SK-N-SH (cell line): ENCODE measurements around the gene ANKRD33B.

ENCODE experiments used
- EP300 ChIP-seq, 2 experiments: IDR thresholded peaks; 2 replicates each; pipeline versions ENCODE4 v1.4.0 to v1.6.1; 2012; ENCODE audit warnings: borderline replicate concordance in 1 of 2, low read depth in 1 of 2, low read length in 1 of 2
- GABPA ChIP-seq: IDR thresholded peaks from 2 replicates; pipeline ENCODE4 v1.4.0; 2012; ENCODE audit warnings: low read depth, mild to moderate bottlenecking
- GATA2 ChIP-seq: sonication (generic); formaldehyde crosslinking; IDR thresholded peaks from 2 replicates; pipeline ENCODE4 v1.5.0; 2020; ENCODE audit warnings: mild to moderate bottlenecking, missing genetic modification reagents
- POLR2AphosphoS5 ChIP-seq: IDR thresholded peaks from 2 replicates; pipeline ENCODE4 v1.6.1; 2012; ENCODE audit warnings: low read depth, low read length
- RCOR1 ChIP-seq: fragments of 150-350 bp; IDR thresholded peaks from 2 replicates; pipeline ENCODE4 v1.6.1; 2017; ENCODE audit warnings: antibody characterized with exemption, low read length
- SMC3 ChIP-seq: IDR thresholded peaks from 2 replicates; pipeline ENCODE4 v1.6.1; 2012; ENCODE audit warnings: low read depth, low read length, improper control_type of control experiment
- TCF12 ChIP-seq: IDR thresholded peaks from 2 replicates; pipeline ENCODE4 v1.4.0; 2012
- TF ChIP-seq, protein P1 (sequence below): fragments of 150-350 bp; IDR thresholded peaks from 2 replicates; pipeline ENCODE4 v1.6.1; 2017; ENCODE audit warnings: antibody characterized with exemption, low read length, low read depth, borderline replicate concordance
- TF ChIP-seq, protein P2 (sequence below): fragments of 200-600 bp; sonication (generic); IDR thresholded peaks from 2 replicates; pipeline ENCODE4 v1.6.1; 2017; ENCODE audit warnings: antibody characterized with exemption, mild to moderate bottlenecking, moderate library complexity
- TF ChIP-seq, protein P3 (sequence below): IDR thresholded peaks from 2 replicates; pipeline ENCODE4 v1.4.0; 2012; ENCODE audit warnings: low read depth, borderline replicate concordance
- TF ChIP-seq, protein P4 (sequence below): IDR thresholded peaks from 2 replicates; pipeline ENCODE4 v1.4.0; 2012; ENCODE audit warnings: low read depth
- TF ChIP-seq, protein P5 (sequence below): IDR thresholded peaks from 2 replicates; pipeline ENCODE4 v1.6.1; 2012; ENCODE audit warnings: mild to moderate bottlenecking, low read depth, low read length, moderate library complexity

DNA sequence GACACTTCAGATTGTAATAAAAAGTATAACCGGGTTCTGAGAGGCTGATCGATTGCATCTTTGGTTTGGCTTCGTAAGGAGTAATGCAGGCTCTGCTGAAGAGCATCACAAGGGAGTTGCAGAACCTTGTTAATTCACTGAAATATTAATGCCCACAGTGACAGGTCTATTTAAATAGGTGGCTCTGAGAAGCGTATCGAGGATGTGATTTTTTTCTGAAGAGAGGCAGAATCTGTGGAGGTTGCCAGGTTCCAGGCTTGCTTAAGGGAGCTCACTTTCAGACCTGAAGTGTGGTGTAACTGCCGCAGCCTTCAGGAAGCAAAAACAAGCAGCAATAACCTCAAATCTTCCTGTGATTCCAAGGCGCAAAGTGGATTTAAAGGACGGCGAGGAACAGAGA lies 80.3 kb downstream of the ANKRD33B start:
- TF ChIP-seq, protein P1, sequence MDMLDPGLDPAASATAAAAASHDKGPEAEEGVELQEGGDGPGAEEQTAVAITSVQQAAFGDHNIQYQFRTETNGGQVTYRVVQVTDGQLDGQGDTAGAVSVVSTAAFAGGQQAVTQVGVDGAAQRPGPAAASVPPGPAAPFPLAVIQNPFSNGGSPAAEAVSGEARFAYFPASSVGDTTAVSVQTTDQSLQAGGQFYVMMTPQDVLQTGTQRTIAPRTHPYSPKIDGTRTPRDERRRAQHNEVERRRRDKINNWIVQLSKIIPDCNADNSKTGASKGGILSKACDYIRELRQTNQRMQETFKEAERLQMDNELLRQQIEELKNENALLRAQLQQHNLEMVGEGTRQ: no peak
- TF ChIP-seq SMC3 (no peak), EP300 (IDR thresholded peaks at IDR 0.05; ENCODE audit: borderline replicate concordance in 1 of 2, low read depth in 1 of 2, low read length in 1 of 2) (no peak), GABPA (no peak), POLR2AphosphoS5 (no peak), TCF12 (no peak), GATA2 (CRISPR knock-in tag) (no peak), RCOR1 (no peak)
- TF ChIP-seq, protein P2, sequence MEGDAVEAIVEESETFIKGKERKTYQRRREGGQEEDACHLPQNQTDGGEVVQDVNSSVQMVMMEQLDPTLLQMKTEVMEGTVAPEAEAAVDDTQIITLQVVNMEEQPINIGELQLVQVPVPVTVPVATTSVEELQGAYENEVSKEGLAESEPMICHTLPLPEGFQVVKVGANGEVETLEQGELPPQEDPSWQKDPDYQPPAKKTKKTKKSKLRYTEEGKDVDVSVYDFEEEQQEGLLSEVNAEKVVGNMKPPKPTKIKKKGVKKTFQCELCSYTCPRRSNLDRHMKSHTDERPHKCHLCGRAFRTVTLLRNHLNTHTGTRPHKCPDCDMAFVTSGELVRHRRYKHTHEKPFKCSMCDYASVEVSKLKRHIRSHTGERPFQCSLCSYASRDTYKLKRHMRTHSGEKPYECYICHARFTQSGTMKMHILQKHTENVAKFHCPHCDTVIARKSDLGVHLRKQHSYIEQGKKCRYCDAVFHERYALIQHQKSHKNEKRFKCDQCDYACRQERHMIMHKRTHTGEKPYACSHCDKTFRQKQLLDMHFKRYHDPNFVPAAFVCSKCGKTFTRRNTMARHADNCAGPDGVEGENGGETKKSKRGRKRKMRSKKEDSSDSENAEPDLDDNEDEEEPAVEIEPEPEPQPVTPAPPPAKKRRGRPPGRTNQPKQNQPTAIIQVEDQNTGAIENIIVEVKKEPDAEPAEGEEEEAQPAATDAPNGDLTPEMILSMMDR: no peak
- TF ChIP-seq, protein P3, sequence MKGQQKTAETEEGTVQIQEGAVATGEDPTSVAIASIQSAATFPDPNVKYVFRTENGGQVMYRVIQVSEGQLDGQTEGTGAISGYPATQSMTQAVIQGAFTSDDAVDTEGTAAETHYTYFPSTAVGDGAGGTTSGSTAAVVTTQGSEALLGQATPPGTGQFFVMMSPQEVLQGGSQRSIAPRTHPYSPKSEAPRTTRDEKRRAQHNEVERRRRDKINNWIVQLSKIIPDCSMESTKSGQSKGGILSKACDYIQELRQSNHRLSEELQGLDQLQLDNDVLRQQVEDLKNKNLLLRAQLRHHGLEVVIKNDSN: no peak
- TF ChIP-seq, protein P4, sequence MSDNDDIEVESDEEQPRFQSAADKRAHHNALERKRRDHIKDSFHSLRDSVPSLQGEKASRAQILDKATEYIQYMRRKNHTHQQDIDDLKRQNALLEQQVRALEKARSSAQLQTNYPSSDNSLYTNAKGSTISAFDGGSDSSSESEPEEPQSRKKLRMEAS: no peak
- TF ChIP-seq, protein P5, sequence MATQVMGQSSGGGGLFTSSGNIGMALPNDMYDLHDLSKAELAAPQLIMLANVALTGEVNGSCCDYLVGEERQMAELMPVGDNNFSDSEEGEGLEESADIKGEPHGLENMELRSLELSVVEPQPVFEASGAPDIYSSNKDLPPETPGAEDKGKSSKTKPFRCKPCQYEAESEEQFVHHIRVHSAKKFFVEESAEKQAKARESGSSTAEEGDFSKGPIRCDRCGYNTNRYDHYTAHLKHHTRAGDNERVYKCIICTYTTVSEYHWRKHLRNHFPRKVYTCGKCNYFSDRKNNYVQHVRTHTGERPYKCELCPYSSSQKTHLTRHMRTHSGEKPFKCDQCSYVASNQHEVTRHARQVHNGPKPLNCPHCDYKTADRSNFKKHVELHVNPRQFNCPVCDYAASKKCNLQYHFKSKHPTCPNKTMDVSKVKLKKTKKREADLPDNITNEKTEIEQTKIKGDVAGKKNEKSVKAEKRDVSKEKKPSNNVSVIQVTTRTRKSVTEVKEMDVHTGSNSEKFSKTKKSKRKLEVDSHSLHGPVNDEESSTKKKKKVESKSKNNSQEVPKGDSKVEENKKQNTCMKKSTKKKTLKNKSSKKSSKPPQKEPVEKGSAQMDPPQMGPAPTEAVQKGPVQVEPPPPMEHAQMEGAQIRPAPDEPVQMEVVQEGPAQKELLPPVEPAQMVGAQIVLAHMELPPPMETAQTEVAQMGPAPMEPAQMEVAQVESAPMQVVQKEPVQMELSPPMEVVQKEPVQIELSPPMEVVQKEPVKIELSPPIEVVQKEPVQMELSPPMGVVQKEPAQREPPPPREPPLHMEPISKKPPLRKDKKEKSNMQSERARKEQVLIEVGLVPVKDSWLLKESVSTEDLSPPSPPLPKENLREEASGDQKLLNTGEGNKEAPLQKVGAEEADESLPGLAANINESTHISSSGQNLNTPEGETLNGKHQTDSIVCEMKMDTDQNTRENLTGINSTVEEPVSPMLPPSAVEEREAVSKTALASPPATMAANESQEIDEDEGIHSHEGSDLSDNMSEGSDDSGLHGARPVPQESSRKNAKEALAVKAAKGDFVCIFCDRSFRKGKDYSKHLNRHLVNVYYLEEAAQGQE: no peak
